Fibroblast of skin of scalp (primary cell): ENCODE measurements around the gene ECE2.

Experiments used
- DNase-seq: peaks from one replicate; pipeline ENCODE4 v3.0.0-alpha.2; 2013

Gene ECE2

DNA sequence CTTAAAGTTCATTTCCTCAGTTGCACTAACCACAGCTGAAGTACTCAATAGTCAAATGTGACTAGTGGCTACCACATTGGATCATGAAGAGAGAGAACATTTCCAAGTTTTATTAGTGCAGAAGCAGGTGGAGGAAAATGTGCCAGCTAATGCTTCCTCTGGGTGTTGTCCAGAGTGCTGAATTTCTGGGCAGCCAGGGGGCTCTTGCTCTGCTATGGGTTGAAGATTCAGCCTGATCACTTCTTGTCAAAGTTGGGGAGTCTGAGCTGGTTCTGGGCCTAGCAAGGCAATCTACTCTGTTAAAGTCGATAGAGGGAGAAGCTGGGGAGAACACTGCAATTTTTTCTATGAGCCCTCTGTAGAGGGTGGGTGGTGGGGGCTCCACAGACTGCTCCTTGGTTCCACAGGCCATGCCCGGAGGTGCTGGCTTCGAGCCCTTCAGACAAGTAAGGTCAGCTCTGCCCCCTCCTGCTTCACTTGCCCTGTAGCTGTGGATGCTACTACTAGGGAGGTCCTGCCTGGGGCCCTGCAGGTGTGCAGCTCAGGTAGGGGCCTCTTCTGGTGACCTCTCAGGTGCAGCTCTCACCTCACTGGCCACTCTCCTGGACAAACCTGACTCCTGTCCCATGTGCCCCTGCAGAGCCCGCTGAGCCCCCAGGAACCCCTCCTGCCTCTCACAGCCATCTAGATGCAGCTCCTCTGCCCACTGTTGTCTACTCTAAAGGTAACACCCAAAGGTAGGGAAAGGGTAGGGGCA, 35.3 kb upstream of the ECE2 start:
- DNase-seq = peak; percentile 29

DNA sequence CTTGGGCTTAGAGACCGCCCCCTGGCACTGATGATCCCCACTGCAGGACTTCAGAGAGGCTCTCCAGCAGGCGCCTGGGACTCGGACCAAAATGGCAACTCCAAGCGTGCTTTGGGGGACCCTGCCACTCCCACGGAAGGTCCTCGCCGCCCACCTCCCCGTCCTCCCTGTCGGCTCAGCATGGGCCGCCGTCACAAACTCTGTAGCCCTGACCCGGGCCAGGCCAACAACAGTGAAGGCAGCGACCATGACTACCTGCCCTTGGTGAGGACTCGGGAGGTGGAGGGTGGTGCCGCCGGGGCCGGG, 34.7 kb upstream of the ECE2 start:
- DNase-seq = no peak

DNA sequence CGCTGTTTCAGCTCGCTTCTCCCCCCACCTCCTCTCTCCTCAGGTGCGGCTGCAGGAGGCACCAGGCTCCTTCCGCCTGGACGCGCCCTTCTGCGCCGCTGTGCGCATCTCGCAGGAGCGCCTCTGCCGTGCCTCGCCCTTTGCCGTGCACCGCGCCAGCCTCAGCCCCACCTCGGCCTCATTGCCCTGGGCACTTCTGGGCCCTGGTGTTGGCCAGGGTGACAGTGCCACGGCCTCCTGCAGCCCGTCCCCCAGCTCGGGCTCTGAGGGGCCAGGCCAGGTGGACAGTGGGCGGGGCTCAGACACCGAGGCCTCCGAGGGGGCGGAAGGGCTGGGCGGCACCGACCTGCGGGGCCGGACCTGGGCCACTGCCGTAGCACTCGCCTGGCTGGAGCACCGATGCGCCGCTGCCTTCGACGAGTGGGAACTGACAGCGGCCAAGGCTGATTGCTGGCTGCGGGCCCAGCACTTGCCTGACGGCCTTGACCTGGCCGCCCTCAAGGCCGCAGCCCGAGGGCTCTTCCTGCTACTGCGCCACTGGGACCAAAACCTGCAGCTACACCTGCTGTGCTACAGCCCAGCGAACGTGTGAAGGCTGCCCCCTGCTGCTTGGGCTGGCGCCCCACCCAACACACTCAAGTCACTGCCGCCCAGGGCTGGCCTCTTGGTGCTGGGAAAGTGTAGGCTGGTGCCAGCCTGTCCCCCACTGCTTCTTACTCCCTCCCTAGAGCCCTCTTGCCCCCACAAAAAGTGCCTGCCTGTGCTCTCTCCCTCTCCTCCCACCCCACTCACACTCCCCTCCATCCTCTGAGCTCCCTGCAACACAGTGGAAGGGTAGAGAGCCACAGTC, 34.1 kb upstream of the ECE2 start:
- DNase-seq = peak; percentile 19

DNA sequence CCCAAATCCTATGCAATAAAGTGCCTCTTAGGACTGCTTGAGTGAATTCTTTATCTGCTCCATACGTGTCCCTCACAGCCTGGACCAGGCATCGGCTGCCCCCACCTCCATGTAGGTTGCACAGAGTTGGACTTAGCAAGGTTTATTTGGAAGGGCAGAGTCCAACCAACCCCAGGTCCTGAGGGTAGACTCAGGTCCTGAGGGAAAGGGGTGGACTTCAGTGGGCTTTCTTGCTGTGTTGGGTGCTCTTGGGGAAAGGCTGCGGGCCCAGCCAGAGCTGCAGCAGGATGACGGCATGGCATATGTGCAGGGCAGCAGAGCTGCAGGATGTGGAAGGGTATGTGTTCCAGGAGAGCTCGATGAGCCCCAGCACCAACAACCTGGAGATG, 33.5 kb upstream of the ECE2 start:
- DNase-seq = no peak

DNA sequence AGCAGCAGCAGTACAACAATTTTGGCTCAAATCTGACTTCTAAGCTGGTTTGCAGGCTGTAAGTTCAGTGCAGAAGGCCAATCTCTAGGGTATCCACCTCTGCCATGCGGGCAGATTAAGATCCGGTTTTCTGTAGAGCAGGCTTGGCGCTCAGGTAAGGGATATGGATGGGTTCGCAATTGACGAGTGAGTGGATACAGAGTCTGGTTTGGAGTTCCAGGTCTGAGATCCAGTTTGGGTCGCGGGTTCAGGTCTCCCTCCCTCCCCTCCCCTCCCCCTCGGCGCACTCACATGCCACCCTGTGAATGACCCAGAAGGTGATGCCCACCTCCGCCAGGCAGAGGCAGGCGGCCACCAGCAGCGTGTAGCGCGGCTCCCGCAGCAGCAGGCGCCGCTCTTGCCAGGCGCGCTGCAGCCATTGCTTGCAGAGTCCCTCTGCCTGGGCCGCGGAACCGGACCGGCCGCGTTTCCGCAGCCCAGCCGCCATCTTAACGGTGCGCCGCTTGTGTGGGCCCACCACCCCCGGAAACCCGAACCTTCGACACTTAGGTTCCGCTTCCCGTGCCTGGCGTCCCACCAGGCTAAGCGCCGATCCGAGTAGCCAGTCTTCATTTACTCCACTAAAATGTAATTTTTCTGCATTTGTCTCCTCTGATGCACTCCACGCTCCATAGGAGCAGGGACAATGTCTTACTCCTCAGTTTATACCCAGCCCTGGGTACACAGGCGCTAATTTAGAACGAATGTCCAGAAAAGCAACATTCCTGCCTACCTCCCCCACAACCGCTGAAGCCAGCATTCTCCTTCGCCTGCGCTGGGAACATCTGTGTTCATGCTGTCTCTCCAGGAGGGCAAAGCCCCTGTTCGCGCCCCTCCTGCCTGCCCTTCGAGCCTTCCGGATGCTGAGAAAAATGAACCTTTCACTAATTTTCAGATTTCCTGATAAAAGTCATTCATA, 27.1 kb upstream of the ECE2 start, which contains the start of gene ALG3:
ALG3 (minus strand) TSS at position 509 of the 958 bp plus-strand sequence; CDS start at position 487, 22 bp downstream.
- DNase-seq = peak; percentile 88

DNA sequence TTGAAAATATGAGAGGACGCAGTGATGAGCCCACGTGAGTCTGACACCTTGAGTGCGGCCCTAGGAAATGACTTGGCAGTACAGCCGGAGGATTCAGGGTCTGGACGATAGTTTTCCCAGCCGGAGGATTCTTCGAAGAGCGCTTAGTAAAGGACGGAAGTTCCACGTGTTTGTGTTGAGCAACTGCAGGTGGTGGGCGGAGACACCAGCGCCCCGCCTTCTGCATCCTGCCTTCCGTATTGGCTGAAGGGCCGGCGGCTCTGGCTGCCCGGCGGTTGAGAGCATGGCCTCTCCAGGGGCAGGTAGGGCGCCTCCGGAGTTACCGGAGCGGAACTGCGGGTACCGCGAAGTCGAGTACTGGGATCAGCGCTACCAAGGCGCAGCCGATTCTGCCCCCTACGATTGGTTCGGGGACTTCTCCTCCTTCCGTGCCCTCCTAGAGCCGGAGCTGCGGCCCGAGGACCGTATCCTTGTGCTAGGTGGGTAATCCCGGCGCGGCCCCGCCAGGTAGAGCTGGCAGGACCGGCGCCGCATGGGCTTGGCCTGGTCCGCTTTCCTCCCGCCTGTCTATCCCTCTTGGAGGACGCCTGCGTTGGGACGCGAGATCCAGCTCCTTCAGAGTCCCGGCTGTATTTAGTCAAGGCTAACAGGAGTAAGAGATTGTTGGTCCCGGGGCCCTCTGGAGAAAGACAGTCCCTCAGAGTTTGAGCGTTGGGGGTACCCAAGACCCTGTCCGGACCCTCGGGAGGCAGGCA, 26.2 kb upstream of the ECE2 start, which contains the start of gene EEF1AKMT4:
EEF1AKMT4 (plus strand) TSS at position 261 of the 755 bp plus-strand sequence; CDS start at position 284, 23 bp downstream.
- peak; percentile 97 for DNase-seq

DNA sequence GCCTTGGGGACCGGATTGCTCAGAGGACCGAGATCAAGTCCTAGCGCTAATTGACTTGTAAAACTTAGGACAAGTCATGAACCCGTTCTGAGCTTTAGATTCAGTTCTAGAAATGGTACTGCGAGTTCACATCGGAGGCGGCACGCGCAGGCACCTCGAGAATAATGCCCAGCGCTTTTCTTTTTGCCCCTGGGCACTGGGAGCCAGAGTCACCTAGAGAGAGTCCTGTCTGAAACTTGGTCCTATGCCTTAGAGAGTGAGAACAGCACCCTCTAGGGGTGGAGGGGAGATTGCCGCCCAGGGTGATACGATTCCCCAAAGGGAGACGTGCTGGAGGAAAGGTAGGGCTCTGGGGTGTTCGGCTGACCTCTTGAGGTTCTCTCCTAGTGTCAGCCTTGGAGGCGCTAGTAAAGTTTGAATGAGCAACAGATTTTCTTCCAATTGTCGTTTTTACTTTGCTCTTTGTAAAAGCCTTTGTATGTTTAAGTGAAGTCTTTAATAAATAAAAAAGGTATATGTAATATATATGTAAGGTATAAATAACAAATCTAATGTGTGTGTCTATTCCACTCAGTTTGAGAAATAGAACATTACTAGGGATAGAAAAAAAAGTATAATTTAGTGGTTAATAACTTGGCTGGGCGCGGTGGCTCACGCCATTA, 25.5 kb upstream of the ECE2 start:
- peak; percentile 87 for DNase-seq

DNA sequence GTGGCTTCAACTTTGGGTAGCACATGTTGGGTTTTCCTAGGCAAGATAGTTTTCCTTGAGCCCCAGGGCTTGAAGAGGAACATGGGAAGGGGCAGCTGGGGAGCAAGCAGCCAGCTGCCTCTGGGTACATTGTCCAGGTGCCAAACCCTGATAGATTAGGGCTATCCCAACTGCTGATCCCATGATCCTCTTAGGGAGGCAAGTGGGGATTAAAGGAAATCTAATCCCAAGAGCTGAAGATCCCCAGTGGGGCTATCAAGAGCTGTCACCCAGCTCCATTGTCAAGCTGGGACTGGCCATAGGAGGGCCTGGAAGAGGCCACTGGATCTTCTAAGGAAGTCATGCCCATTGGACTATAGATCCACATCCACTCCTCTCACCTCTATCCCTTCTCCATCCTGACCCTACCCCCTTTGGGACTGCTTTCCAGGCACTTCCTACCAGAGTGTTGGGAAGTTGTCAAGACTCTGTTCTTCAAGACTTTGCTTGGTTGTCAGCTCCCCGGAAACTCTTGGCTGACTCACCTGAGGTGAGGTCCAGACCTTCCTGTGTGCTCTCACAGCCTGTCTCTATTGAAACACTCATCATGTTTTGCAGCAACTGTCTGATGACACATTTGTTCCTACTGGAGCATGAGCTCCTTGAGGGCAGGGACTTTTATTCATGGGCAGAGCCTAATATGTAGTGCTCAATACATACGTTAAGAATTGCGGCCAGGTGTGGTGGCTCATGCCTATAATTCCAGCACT, 20.4 kb upstream of the ECE2 start:
- no peak for DNase-seq

DNA sequence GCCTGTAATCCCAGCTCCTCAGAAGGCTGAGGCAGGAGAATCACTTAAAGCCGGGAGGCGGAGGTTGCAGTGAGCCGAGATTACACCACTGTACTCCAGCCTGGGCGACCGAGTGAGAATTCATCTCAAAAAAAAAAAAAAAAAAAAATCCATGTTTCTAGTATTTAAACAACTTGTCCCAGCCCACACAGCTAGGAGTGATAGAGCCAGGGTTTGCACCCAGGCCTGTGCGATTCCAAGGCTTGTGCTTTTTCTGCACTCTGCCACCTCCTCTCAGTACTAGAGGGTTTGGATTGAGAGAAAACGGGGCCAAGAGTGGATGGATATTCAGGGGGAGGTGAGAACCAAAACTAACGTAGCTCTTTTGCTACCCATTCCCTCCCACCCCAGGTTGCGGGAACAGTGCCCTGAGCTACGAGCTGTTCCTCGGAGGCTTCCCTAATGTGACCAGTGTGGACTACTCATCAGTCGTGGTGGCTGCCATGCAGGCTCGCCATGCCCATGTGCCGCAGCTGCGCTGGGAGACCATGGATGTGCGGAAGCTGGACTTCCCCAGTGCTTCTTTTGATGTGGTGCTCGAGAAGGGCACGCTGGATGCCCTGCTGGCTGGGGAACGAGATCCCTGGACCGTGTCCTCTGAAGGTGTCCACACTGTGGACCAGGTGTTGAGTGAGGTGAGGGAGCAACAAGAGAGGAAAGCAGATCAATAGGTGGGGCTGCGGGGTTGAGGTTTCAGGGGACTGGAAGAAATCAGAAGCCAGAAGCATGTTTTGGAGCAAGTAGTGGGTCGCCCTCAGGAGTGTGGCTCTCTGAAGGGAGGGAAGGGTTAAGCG, 18.5 kb upstream of the ECE2 start:
- no peak for DNase-seq

DNA sequence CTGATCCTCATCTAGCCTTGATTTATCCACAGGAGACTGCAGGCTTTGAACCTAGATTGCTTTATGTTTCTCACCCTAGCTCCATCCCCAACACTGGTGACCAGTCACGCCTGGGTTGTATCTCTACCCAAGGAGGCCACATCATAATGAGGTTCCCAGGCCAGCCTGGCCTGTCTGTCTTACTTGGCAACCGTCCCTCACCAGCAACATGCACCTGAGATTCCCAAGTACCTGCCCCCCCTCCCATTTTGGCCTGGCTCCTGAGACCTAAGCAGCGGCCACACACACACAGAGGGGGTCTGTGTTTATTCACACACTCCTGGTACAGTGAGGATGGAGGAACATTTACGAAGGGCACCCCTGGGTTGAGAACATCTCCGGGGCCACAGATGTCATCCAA, 16.9 kb upstream of the ECE2 start:
- DNase-seq = no peak

DNA sequence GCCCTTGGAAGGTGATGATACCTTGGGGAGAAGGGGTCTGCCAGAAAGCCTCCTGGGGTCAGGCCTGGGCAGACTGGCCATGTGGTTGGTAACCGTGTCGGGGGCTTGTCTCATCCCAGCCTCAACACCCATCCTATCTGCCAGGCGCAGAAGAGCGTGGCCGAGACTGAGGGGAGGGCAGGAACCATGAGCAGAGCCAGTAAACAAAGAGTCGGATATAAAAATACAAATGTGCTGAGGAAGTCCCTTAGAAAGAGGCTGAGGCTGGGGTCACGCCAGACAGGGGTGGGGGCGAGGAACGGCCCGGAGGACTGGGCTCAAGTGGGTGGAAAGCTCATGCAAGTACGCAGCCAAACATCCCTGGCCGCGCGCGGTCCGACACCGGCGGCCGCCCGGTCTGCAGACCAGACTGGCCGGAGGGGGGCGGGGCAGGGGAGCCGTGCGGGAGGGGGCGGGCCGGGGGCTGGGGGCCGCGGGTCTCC, 16.4 kb upstream of the ECE2 start:
- DNase-seq = no peak

DNA sequence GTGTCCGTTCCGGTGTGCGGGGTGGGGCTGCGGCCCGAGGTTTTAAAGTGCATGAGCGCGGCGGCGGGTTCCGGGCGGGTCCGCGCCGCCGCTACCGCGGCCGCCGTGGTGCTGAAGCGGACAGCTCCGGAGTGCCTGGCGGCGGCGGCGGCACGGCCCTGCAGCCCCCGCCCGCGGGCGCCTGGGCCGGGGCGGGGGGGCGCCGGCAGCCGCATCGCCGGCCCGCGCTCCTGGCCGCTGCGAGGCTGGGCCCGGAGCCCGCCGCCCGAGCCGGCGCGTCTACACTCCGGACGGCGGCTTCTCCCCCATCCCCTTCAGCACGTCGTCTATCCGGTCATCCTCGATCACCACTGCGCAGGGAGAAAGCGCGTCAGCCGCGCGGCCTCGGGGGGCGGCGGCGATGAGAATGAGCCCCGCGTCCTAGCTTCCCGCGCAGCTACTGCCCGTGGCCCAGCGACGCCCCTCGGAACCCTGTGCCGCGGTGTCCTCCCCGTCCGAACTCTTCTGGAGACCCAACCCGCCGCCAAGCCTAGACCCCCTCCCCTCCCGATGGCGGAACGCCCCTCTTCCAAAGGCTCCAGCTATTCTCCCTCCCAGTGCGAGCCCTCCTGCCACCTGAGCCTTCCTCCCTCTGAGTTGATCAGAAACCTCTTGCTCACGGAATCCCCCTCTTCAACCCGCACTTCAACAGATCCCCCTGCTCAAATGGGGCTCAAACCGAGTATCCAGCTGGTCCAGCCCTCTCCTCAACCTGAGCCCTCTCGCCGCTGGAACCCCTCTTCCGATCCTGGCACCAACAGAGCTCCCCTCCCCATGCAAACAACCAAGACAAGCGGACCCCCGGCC, 15.7 kb upstream of the ECE2 start:
- peak; percentile 36 for DNase-seq

DNA sequence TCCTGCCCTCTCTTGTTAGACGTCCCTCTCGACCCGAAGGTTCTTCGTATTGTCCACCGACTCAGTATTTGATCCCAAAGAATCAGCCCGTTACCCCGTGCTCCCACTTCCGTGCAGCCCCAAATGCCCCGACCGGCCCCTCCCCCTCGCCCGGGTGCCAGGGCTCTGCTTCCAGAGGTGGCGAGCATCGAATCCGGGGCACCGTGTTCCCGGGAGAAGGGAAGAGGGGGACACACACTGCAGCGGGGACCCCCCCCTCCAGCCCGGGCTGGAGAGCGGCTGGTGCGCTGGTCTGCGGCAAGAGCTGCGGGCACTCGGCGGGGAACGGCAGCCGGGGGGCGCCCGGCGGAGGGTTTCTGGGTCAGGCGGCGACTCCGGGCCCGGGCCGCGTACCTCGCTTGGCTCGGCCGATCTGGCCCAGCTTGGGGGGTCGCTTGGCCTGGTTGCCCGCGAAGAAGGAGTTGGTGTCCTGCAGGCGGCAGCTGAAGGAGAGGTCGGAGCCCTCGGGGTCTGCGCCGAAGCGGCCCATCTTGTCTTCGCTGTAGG, 15.0 kb upstream of the ECE2 start:
- no peak for DNase-seq

DNA sequence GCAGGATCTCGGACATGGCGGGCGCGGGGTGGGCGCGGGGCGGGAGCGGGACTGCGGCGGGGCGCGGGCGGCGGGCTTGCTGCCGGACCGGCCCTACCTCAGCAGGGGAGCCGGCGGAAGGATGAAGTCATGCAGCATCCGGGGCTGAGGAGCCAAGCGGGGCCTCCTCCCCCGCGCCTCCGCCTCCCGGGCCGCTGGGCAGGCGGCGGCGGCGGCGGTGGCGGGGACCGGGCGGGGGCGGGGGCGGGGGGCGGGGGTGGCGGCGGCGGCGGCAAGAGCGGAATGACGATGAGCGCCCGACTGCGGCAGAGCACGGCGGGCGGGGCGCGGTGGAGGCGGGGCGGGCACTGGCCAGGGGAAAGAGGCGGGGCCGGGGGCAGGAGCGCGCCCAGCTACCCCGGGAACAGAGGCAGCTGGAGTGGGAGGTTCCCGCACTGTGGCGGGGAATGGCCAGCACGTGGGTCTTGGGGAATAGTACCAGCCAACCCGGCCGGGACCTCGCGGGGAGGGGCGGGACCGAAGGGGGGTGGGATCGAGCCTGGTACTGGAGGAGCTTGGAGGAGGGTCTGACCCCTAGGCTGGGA, 14.5 kb upstream of the ECE2 start, which contains the start of gene CAMK2N2:
CAMK2N2 (minus strand) TSS at position 284 of the 584 bp plus-strand sequence; CDS start at position 16, 268 bp downstream.
- DNase-seq = peak; percentile 50

DNA sequence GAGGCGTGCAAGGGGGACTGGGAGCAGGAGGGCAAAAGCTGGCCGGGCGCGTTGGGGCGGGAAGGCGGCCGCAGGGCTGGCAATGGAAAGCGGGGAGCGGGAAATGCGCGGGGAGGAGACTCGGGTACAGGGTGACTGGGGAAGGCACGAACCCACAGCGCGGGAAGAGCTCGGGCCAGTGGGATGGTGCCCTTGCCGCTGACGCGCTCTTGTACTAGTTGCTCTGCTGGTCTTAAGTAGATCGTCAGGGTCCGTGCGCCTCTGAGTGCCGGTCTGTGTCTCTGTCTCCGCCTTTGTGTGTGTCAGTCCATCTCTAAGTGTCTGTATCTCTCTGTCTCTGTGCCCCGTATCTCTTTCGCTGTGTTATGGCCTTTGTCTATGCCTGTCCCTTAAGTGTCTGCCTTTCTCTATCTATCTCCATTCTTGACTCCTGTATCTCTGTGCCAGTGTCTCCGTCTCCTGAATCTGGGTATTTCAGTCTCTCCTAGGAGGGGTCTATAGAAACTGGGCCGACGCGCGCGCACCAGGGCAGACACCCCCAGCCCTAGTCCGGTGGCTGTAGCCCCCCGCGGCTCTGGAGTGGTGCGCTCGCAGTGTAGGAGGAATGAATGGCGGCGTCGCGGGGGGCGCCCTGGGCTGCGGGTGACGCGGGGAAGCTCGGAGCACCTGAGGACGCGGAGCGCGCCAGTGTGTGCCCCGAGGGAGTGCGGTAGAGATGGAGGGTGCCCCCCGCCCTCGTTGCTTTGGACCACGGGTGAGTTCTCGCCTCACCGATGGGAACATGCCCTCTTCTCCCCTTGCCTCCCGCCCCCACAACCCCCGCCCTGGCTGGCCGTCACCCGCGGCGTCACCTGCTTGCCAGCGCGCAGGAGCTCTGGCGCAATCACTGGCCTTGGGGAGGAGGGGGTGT, 13.7 kb upstream of the ECE2 start:
- DNase-seq = peak; percentile 11

DNA sequence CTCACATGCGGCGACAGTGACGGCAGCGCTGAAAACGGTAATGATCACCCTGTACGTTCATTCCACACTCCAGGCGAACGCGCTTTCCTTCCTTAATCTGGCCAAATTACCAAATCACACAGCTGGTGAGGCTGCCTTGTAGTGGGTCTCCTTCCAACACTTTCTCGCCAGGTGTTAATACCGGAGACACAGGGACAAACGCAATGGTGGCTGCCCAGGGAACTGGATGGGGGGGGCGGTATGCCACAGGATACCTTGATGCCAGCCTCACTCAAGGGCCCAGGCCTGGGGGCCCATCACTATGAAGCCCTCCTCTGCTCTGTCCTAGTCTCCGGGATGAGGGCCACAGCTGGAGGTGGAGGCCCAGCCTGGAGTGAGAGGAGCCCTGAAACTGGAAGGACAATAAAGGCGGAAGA, 13.1 kb upstream of the ECE2 start:
- no peak for DNase-seq
